Ectodermal cell (in vitro differentiated cells): ENCODE data around the gene NCSTN.

Source experiments
- H3K27ac ChIP-seq: 2 replicates; pipeline ENCODE4 v1.7.0; 2013; ENCODE audit warnings: mild to moderate bottlenecking, low read depth, low read length; ENCODE audit not compliant: insufficient read depth, poor library complexity, severe bottlenecking
- H3K27me3 ChIP-seq: 2 replicates; pipeline ENCODE4 v1.7.0; 2013; ENCODE audit warnings: mild to moderate bottlenecking, low read length; ENCODE audit not compliant: insufficient read depth, control insufficient read depth, poor library complexity, severe bottlenecking
- H3K36me3 ChIP-seq: one replicate; pipeline ENCODE4 v1.7.0; 2013; ENCODE audit warnings: low read length; ENCODE audit not compliant: control insufficient read depth, insufficient read depth
- H3K4me1 ChIP-seq: one replicate; pipeline ENCODE4 v1.7.0; 2013; ENCODE audit warnings: low read length; ENCODE audit not compliant: control insufficient read depth, insufficient read depth
- H3K4me3 ChIP-seq: 2 replicates; pipeline ENCODE4 v1.7.0; 2013; ENCODE audit warnings: low read depth, low read length, control low read depth; ENCODE audit not compliant: insufficient read depth
- H3K9me3 ChIP-seq: 2 replicates; pipeline ENCODE4 v1.7.0; 2013; ENCODE audit warnings: mild to moderate bottlenecking, low read length, moderate library complexity; ENCODE audit not compliant: control insufficient read depth
- WGBS, 2 experiments: methylation state at CpG; one replicate each; pipeline ENCODE4 v1.1.7; 2013; ENCODE audit warnings: missing lambda C conversion rate in 2 of 2; 5-methylcytosine and 5-hydroxymethylcytosine counted together

Gene NCSTN

GRCh38 chr1:160346463-160346862 is 3.3 kb downstream of the NCSTN start:
- no peak overlapping the region for H3K27ac ChIP-seq
- H3K4me3 ChIP-seq = no peak overlapping the region
- H3K9me3 ChIP-seq = no peaks in the 10 kb centered on the region
- H3K27me3 ChIP-seq = no peaks in the 10 kb centered on the region
- H3K36me3 ChIP-seq = peaks cover 42% of the 10 kb centered on the region
- H3K4me1 ChIP-seq = peaks cover 5% of the 10 kb centered on the region
- 96% methylated on average over 10 of the region's 10 CpGs for WGBS, 2 experiments

- Histone ChIP-seq H3K4me1 (peaks cover 5% of the 10 kb centered on the region), H3K27ac (no peak overlapping the region), H3K36me3 (peaks cover 44% of the 10 kb centered on the region), H3K4me3 (no peak overlapping the region), H3K9me3 (no peaks in the 10 kb centered on the region), H3K27me3 (no peaks in the 10 kb centered on the region)
- WGBS, 2 experiments = 69 to 73% methylated on average over 4 of the region's 4 CpGs
Observed at GRCh38 chr1:160346958-160347357, 3.8 kb downstream of the NCSTN start.

- Histone ChIP-seq H3K36me3 (peaks cover 79% of the 10 kb centered on the region), H3K4me1 (no peaks in the 10 kb centered on the region), H3K4me3 (no peak overlapping the region), H3K27ac (no peak overlapping the region), H3K27me3 (no peaks in the 10 kb centered on the region), H3K9me3 (no peaks in the 10 kb centered on the region)
- WGBS, 2 experiments = 91 to 98% methylated on average over 4 of the region's 4 CpGs
Observed at GRCh38 chr1:160351629-160352028, 8.4 kb downstream of the NCSTN start.

- Histone ChIP-seq H3K27ac (no peak overlapping the region), H3K36me3 (peaks cover 84% of the 10 kb centered on the region), H3K9me3 (no peaks in the 10 kb centered on the region), H3K4me1 (no peaks in the 10 kb centered on the region), H3K27me3 (no peaks in the 10 kb centered on the region), H3K4me3 (no peak overlapping the region)
- 92 to 93% methylated on average over 8 of the region's 8 CpGs for WGBS, 2 experiments
Observed at GRCh38 chr1:160352555-160352954, 9.4 kb downstream of the NCSTN start.

- Histone ChIP-seq H3K27me3 (no peaks in the 10 kb centered on the region), H3K9me3 (no peaks in the 10 kb centered on the region), H3K4me3 (no peak overlapping the region), H3K4me1 (no peaks in the 10 kb centered on the region), H3K36me3 (peaks cover 82% of the 10 kb centered on the region), H3K27ac (no peak overlapping the region)
- WGBS, 2 experiments = 93 to 95% methylated on average over 2 of the region's 2 CpGs
Observed at GRCh38 chr1:160353223-160353622, 10.0 kb downstream of the NCSTN start.

- Histone ChIP-seq H3K4me3 (no peak overlapping the region), H3K4me1 (no peaks in the 10 kb centered on the region), H3K36me3 (peaks cover 71% of the 10 kb centered on the region), H3K9me3 (no peaks in the 10 kb centered on the region), H3K27me3 (no peaks in the 10 kb centered on the region), H3K27ac (no peak overlapping the region)
- 67 to 69% methylated on average over 5 of the region's 5 CpGs for WGBS, 2 experiments
Observed at GRCh38 chr1:160354388-160354985, 11.3 kb downstream of the NCSTN start.

GRCh38 chr1:160357286-160358002 is 14.3 kb downstream of the NCSTN start:
- no peaks in the 10 kb centered on the region for H3K27me3 ChIP-seq
- no peak overlapping the region for H3K27ac ChIP-seq
- 90 to 98% methylated on average over 7 of the region's 7 CpGs for WGBS, 2 experiments
- no peaks in the 10 kb centered on the region for H3K9me3 ChIP-seq
- H3K36me3 ChIP-seq = peaks cover 45% of the 10 kb centered on the region
- peaks cover 12% of the 10 kb centered on the region for H3K4me1 ChIP-seq
- no peak overlapping the region for H3K4me3 ChIP-seq

- peaks cover 39% of the 10 kb centered on the region for H3K36me3 ChIP-seq
- H3K27me3 ChIP-seq = no peaks in the 10 kb centered on the region
- H3K4me1 ChIP-seq = peaks cover 18% of the 10 kb centered on the region
- no peak overlapping the region for H3K4me3 ChIP-seq
- H3K27ac ChIP-seq = no peak overlapping the region
- WGBS, 2 experiments = 94 to 97% methylated on average over 4 of the region's 4 CpGs
- H3K9me3 ChIP-seq = no peaks in the 10 kb centered on the region
Observed at GRCh38 chr1:160358073-160358472, 14.9 kb downstream of the NCSTN start.

GRCh38 chr1:160359559-160360226 is 16.5 kb downstream of the NCSTN start:
- peaks cover 31% of the 10 kb centered on the region for H3K36me3 ChIP-seq
- 92 to 95% methylated on average over 9 of the region's 9 CpGs for WGBS, 2 experiments
- H3K4me1 ChIP-seq = peaks cover 32% of the 10 kb centered on the region
- no peaks in the 10 kb centered on the region for H3K9me3 ChIP-seq
- H3K4me3 ChIP-seq = no peak overlapping the region
- no peak overlapping the region for H3K27ac ChIP-seq
- H3K27me3 ChIP-seq = no peaks in the 10 kb centered on the region

GRCh38 chr1:160360227-160360695 is 17.1 kb downstream of the NCSTN start:
- 95 to 96% methylated on average over 8 of the region's 8 CpGs for WGBS, 2 experiments
- Histone ChIP-seq H3K4me1 (peaks cover 32% of the 10 kb centered on the region), H3K27me3 (no peaks in the 10 kb centered on the region), H3K4me3 (no peak overlapping the region), H3K27ac (no peak overlapping the region), H3K36me3 (peaks cover 25% of the 10 kb centered on the region), H3K9me3 (no peaks in the 10 kb centered on the region)
